GM12892 (cell line): ENCODE measurements around the gene BCL7A.

ENCODE experiments used
- POLR2A ChIP-seq: IDR thresholded peaks from 2 replicates; pipeline ENCODE4 v1.6.1; 2011; ENCODE audit warnings: low read depth, low read length, control low read depth
- POLR2AphosphoS5 ChIP-seq: IDR thresholded peaks from 2 replicates; pipeline ENCODE4 v1.6.1; 2011; ENCODE audit warnings: low read depth, low read length, control low read depth

DNA sequence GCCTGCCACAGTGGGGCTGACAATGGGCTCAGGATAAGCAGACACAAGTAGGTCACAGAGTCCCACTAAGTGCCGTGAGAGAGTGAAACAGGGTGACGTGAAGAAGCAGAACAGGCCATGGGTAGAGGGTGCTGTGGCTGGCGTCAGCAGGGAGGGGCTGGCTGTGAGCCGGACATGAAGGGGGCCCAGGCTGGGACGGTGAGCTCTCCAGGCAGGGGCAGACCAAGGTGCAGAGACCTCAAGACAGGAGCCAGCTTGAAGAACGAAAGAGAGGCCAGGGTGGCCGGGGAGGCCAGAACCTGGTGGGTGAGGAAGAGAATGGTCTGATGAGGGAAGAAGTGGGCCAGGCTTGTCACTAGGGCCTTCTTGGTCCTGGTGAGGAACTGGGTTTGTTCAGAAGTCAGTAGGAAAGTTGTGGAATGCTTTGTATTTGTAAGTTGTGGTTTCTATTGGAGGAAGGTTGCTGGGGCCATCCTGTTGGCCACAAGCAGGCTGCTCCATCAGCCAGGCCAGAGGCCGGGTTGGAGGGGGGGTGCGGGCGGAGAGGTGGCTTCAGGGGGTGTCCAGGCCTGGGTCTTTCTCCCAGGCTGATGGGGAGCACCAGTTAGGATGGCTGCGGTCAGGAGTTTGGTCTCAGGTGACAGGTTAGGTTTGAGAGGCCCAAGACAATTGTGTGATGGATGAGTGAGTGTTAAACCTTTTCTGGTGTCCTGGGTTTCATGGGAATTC, 35.5 kb downstream of the BCL7A start:
- TF ChIP-seq POLR2A (no peak), POLR2AphosphoS5 (no peak)
